ENCODE measurements around the gene ZBTB24.
"Not testable (repeated sequence)": the region's sequence is repeated elsewhere in the genome, so short reads cannot be mapped to it uniquely, and the experiment has no call there.

The ZBTB24 gene

DNA sequence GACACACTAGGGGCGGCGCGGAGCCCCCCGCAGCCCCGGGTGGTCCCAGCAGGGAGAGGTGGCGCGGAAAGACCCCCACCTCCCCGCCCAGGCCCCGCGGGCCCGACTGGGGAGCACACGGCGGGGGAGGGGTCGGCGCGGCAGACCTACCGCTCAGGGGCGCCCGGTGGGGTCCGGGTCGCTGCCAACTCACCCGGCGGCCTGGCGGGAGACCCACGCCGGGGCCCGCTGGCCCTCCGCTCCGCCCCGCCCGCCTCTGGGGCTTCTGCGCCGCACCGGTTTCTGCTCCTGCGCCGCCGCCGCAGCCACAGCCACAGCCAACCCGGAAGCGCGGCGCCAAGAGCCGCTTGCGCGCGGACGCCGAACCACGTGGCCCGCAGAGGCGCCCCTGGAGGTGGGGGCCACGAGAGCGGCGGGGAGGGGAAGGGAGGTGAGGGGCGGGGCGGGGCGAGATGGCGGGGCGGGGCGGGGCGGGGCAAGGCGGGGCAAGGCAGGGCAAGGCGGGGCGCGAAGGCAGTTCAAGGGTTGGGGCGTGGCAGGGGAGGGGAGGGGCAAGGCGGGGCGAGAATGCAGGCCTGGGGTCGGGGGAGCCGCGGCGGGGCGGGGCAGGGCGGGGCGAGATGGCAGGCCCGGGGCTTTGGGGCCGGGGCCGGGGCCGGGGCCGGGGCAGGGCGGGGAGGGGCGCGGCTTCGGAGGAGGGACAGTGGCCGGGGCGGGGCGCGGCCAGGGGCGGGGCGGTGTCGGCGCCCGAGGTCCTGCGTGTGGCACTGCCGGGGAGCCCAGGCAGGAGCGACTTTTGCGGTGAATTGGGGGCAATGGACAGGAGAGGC, at the start of gene ZBTB24:
ZBTB24 (minus strand) TSS at position 315 of the 830 bp plus-strand sequence. CDS start 1,193 bp downstream, outside the sequence.
- H3K27me3 ChIP-seq (ENCODE audit: control insufficient read depth in 1 of 2, insufficient read depth in 2 of 2, low read length in 2 of 2), result no peaks in the 10 kb centered on the region
- H3K27ac ChIP-seq (ENCODE audit: low read depth, low read length), result peak within 1 kb of the TSS; percentile 67
- H3K4me1 ChIP-seq (ENCODE audit: control insufficient read depth in 1 of 2, insufficient read depth in 2 of 2, low read length in 2 of 2), result peaks cover 42% of the 10 kb centered on the region in 2 donors
- peaks cover 4 to 8% of the 10 kb centered on the region in 2 donors for H3K36me3 ChIP-seq (ENCODE audit: control insufficient read depth in 1 of 2, insufficient read depth in 2 of 2, low read length in 2 of 2)
- H3K9ac ChIP-seq (ENCODE audit: low read depth in 1 of 2, low read length in 2 of 2), result peak within 1 kb of the TSS; percentile 21 to 60
- no peaks in the 10 kb centered on the region for H3K9me3 ChIP-seq (ENCODE audit: control insufficient read depth in 1 of 2, low read length in 2 of 2)
- peak within 1 kb of the TSS; percentile 65 to 77 for H3K4me3 ChIP-seq (ENCODE audit: low read depth in 1 of 2, low read length in 2 of 2)

DNA sequence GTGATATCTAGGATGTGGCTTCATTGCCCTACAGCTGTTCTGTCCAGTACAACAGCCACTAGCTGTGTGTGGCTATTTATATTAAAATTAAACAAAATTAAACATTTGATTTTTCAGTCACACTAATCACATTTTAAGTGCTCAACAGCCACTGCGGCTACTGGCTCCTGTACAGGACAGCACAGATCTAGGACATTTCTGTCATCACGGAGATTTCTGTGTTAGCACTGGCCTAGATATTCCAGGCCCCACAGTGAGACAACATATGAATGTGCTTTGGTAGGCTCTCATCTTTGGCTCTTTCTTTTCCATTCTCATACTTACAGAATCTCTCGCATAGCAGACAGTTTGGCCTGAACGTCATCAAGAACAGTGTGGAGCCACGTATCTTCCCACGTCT, 48.4 kb upstream of the ZBTB24 start:
- H3K9ac ChIP-seq (ENCODE audit: low read depth in 1 of 2, low read length in 2 of 2), result no peak overlapping the region
- no peak overlapping the region for H3K27ac ChIP-seq (ENCODE audit: low read depth, low read length)
- H3K4me1 ChIP-seq (ENCODE audit: control insufficient read depth in 1 of 2, insufficient read depth in 2 of 2, low read length in 2 of 2), result no peaks in the 10 kb centered on the region
- no peaks in the 10 kb centered on the region for H3K9me3 ChIP-seq (ENCODE audit: control insufficient read depth in 1 of 2, low read length in 2 of 2)
- no peak overlapping the region for H3K4me3 ChIP-seq (ENCODE audit: low read depth in 1 of 2, low read length in 2 of 2)
- no peaks in the 10 kb centered on the region for H3K36me3 ChIP-seq (ENCODE audit: control insufficient read depth in 1 of 2, insufficient read depth in 2 of 2, low read length in 2 of 2)
- no peaks in the 10 kb centered on the region for H3K27me3 ChIP-seq (ENCODE audit: control insufficient read depth in 1 of 2, insufficient read depth in 2 of 2, low read length in 2 of 2)

DNA sequence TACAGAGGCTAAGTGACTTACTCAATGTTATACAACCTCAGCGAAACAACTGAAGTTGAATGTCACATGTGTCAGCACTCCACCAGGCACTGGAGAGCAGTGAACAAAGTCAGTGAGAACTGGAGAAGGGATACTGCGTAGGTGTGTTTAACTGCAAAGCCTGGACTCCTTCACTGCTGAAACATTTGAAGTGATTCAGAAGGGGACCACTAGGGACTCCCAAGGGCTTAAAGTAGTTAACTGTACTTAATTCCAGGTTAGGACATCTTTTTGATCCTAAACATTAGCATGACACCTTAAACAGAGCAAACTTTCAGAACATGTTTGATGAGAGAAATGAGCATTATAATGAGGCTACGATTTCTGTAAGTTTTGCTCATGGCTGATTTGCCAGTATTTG, 45.0 kb upstream of the ZBTB24 start:
- Histone ChIP-seq H3K27ac (ENCODE audit: low read depth, low read length) (no peak overlapping the region), H3K27me3 (ENCODE audit: control insufficient read depth in 1 of 2, insufficient read depth in 2 of 2, low read length in 2 of 2) (no peaks in the 10 kb centered on the region), H3K9ac (ENCODE audit: low read depth in 1 of 2, low read length in 2 of 2) (no peak overlapping the region), H3K9me3 (ENCODE audit: control insufficient read depth in 1 of 2, low read length in 2 of 2) (no peaks in the 10 kb centered on the region), H3K4me3 (ENCODE audit: low read depth in 1 of 2, low read length in 2 of 2) (no peak overlapping the region), H3K36me3 (ENCODE audit: control insufficient read depth in 1 of 2, insufficient read depth in 2 of 2, low read length in 2 of 2) (no peaks in the 10 kb centered on the region), H3K4me1 (ENCODE audit: control insufficient read depth in 1 of 2, insufficient read depth in 2 of 2, low read length in 2 of 2) (no peaks in the 10 kb centered on the region)

DNA sequence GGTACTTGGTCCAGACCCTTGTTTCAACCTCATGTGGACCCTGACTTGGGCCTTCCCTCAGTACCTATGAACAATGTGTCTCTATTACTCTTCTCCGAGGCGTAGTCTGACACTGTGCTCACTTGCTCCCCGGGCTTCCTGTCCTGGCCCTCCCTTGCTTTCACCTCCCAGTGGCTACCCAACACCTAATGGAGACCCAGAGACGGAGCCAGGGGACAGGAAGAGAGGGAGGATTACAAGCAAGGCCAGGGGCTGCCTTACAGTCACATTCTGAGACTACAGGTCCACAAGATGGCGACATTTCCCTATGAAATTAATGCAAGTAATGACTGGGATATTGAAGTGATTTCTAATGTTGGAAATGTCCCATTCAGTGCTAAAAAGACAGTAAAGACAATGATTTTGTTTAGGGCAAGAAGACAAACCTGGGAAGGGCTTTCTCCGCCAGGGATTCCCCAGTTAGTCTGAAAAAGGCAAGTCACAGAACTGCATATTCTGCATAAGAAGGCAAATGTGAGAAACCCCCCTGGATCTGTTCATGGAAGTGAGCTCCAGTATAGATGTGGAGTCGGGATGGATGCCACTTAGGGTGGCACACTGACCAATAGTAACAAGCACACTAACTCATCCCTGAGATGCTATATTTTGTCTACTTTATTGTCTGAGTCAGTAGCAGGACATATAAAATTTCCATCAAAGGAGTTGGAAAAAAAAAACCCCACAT, 44.0 kb upstream of the ZBTB24 start:
- Histone ChIP-seq H3K27me3 (ENCODE audit: control insufficient read depth in 1 of 2, insufficient read depth in 2 of 2, low read length in 2 of 2) (no peaks in the 10 kb centered on the region), H3K9ac (ENCODE audit: low read depth in 1 of 2, low read length in 2 of 2) (no peak overlapping the region), H3K9me3 (ENCODE audit: control insufficient read depth in 1 of 2, low read length in 2 of 2) (no peaks in the 10 kb centered on the region), H3K27ac (ENCODE audit: low read depth, low read length) (no peak overlapping the region), H3K36me3 (ENCODE audit: control insufficient read depth in 1 of 2, insufficient read depth in 2 of 2, low read length in 2 of 2) (no peaks in the 10 kb centered on the region), H3K4me1 (ENCODE audit: control insufficient read depth in 1 of 2, insufficient read depth in 2 of 2, low read length in 2 of 2) (no peaks in the 10 kb centered on the region), H3K4me3 (ENCODE audit: low read depth in 1 of 2, low read length in 2 of 2) (no peak overlapping the region)

DNA sequence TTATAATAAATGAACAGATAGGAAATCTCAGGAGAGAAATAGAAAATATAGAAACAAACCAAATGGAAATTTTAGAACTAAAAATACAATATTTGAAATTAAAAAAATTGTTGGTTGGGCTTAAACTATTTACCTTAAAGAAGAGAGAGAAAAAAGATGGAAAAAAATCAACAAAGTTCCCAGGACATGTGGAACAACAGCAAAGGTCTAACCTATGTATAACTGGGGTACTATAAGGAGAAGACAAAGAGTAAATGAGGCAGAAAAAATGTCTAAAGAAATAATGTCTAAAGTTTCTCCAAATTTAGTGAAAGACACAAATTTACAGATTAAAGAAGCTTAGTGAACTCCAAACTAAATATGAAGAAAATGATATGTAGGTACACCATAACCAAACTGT, 41.1 kb upstream of the ZBTB24 start:
- Histone ChIP-seq H3K9me3 (ENCODE audit: control insufficient read depth in 1 of 2, low read length in 2 of 2) (no peaks in the 10 kb centered on the region), H3K27ac (ENCODE audit: low read depth, low read length) (no peak overlapping the region), H3K36me3 (ENCODE audit: control insufficient read depth in 1 of 2, insufficient read depth in 2 of 2, low read length in 2 of 2) (no peaks in the 10 kb centered on the region), H3K4me1 (ENCODE audit: control insufficient read depth in 1 of 2, insufficient read depth in 2 of 2, low read length in 2 of 2) (no peaks in the 10 kb centered on the region), H3K27me3 (ENCODE audit: control insufficient read depth in 1 of 2, insufficient read depth in 2 of 2, low read length in 2 of 2) (no peaks in the 10 kb centered on the region), H3K4me3 (ENCODE audit: low read depth in 1 of 2, low read length in 2 of 2) (no peak overlapping the region), H3K9ac (ENCODE audit: low read depth in 1 of 2, low read length in 2 of 2) (no peak overlapping the region)

DNA sequence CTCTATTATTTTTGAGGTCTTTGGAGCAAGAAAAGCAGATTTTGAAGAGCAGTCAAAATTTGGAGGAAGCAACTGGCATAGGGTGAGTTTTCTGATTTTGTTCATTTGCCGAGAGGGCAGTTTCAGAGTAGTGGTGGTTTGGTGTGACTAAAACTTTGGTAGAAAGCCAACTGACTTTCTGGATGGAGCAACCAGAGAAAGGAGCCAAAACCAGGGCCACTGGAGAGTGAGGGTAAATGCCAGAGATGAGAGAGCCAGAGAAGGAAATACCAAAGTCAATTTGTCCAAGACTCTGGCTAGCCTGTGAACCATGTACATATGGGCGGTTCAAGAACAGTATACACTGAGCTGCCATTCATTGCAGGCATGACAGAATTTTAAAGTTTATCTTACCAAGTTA, 40.5 kb upstream of the ZBTB24 start:
- Histone ChIP-seq H3K36me3 (ENCODE audit: control insufficient read depth in 1 of 2, insufficient read depth in 2 of 2, low read length in 2 of 2) (no peaks in the 10 kb centered on the region), H3K4me1 (ENCODE audit: control insufficient read depth in 1 of 2, insufficient read depth in 2 of 2, low read length in 2 of 2) (no peaks in the 10 kb centered on the region), H3K27me3 (ENCODE audit: control insufficient read depth in 1 of 2, insufficient read depth in 2 of 2, low read length in 2 of 2) (no peaks in the 10 kb centered on the region), H3K27ac (ENCODE audit: low read depth, low read length) (no peak overlapping the region), H3K4me3 (ENCODE audit: low read depth in 1 of 2, low read length in 2 of 2) (no peak overlapping the region), H3K9me3 (ENCODE audit: control insufficient read depth in 1 of 2, low read length in 2 of 2) (no peaks in the 10 kb centered on the region), H3K9ac (ENCODE audit: low read depth in 1 of 2, low read length in 2 of 2) (no peak overlapping the region)

DNA sequence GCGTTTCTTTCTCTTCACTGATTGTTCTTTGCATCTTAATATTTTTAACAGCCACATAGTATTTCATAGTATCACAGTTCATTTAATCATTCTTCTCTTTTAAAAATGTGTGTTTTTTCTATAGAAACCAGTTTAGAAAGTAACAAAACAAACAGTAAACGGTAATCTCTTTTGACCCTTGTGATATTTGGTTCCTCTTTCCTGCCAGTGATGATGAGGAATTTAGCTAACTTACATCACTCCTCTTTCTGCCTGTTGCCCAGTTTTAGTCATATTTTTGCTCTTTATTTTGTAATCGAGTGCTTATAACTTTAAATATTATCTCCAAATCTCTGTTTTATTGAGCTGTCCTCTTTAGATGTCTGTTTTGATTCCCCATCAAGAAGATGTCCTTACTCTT, 38.1 kb upstream of the ZBTB24 start:
- Histone ChIP-seq H3K4me3 (ENCODE audit: low read depth in 1 of 2, low read length in 2 of 2) (no peak overlapping the region), H3K27me3 (ENCODE audit: control insufficient read depth in 1 of 2, insufficient read depth in 2 of 2, low read length in 2 of 2) (no peaks in the 10 kb centered on the region), H3K27ac (ENCODE audit: low read depth, low read length) (no peak overlapping the region), H3K9ac (ENCODE audit: low read depth in 1 of 2, low read length in 2 of 2) (no peak overlapping the region), H3K4me1 (ENCODE audit: control insufficient read depth in 1 of 2, insufficient read depth in 2 of 2, low read length in 2 of 2) (peaks cover 0 to 4% of the 10 kb centered on the region in 2 donors), H3K36me3 (ENCODE audit: control insufficient read depth in 1 of 2, insufficient read depth in 2 of 2, low read length in 2 of 2) (no peaks in the 10 kb centered on the region), H3K9me3 (ENCODE audit: control insufficient read depth in 1 of 2, low read length in 2 of 2) (no peaks in the 10 kb centered on the region)

DNA sequence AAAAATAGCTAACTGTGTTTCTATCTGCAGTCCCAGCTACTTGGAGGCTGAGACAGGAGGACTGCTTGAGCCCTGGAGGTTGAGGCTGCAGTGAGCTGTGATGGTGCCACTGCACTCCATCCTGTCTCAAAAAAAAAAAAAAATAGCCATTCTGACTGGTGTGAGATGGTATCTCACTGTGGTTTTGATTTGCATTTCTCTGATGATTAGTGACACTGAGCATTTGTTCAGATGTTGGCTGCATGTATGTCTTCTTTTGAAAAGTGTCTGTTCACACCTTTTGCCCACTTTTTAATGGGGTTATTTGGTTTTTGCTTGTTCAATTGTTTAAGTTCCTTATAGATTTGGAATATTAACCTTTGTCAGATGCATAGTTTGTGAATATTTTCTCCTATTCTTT, 36.6 kb upstream of the ZBTB24 start:
- H3K9me3 ChIP-seq (ENCODE audit: control insufficient read depth in 1 of 2, low read length in 2 of 2); H3K4me1 ChIP-seq (ENCODE audit: control insufficient read depth in 1 of 2, insufficient read depth in 2 of 2, low read length in 2 of 2); H3K4me3 ChIP-seq (ENCODE audit: low read depth in 1 of 2, low read length in 2 of 2); H3K9ac ChIP-seq (ENCODE audit: low read depth in 1 of 2, low read length in 2 of 2); H3K27me3 ChIP-seq (ENCODE audit: control insufficient read depth in 1 of 2, insufficient read depth in 2 of 2, low read length in 2 of 2); H3K36me3 ChIP-seq (ENCODE audit: control insufficient read depth in 1 of 2, insufficient read depth in 2 of 2, low read length in 2 of 2); H3K27ac ChIP-seq (ENCODE audit: low read depth, low read length): not testable (repeated sequence)

DNA sequence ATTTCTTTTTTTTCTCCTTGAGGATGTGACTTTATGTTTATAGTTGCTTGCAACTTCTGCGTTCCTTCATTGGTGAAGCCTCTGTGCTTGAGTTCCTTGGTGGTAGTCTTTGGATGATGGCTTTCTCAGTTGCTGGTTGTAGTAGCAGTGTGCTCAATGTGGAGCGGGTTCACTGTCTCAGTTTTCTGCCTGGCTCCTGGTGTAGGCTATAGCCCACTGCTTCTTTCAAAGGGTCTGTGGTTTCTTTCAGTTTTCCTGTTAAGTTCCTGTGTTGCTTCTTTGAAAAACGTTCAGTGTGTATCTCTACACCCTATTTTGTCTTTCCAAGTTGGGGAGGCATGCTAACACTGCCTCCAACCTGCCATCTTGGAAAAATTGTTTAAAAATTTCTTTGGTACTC, 33.9 kb upstream of the ZBTB24 start:
- H3K9me3 ChIP-seq (ENCODE audit: control insufficient read depth in 1 of 2, low read length in 2 of 2), result no peaks in the 10 kb centered on the region
- no peak overlapping the region for H3K4me3 ChIP-seq (ENCODE audit: low read depth in 1 of 2, low read length in 2 of 2)
- H3K4me1 ChIP-seq (ENCODE audit: control insufficient read depth in 1 of 2, insufficient read depth in 2 of 2, low read length in 2 of 2), result peaks cover 0 to 4% of the 10 kb centered on the region in 2 donors
- H3K36me3 ChIP-seq (ENCODE audit: control insufficient read depth in 1 of 2, insufficient read depth in 2 of 2, low read length in 2 of 2), result no peaks in the 10 kb centered on the region
- H3K9ac ChIP-seq (ENCODE audit: low read depth in 1 of 2, low read length in 2 of 2), result no peak overlapping the region
- H3K27me3 ChIP-seq (ENCODE audit: control insufficient read depth in 1 of 2, insufficient read depth in 2 of 2, low read length in 2 of 2), result no peaks in the 10 kb centered on the region
- no peak overlapping the region for H3K27ac ChIP-seq (ENCODE audit: low read depth, low read length)

DNA sequence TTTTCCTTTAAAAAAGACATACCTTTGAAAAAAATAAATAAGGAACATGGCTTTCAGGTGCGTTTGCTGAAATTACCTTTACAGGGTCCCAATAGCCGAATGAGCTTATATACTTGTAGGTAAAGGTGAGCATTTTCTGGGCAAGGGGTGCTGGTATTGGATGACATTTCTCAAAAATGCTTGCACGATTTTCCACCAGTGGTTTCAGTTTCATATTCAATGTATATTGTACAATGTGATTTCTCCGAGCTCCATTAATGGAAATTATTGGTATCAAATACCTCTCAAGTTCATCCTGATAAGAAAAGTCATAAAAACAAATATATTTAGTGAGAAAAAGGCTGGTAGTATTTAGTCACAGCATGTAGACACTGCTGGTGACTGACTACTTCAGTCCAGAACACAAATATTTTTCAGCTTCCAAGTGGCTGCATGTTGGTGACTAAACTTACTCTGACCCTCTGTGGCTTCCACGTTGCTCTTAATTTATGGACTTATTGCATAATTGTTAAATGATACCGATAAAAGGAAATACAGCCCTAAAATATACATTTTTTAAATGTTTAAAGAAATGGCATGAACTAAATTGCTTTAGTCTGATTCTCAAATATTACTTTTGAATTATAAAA, 32.9 kb upstream of the ZBTB24 start:
- Histone ChIP-seq H3K4me3 (ENCODE audit: low read depth in 1 of 2, low read length in 2 of 2) (peak overlapping the region; percentile 45 to 65), H3K36me3 (ENCODE audit: control insufficient read depth in 1 of 2, insufficient read depth in 2 of 2, low read length in 2 of 2) (no peaks in the 10 kb centered on the region), H3K27ac (ENCODE audit: low read depth, low read length) (no peak overlapping the region), H3K9ac (ENCODE audit: low read depth in 1 of 2, low read length in 2 of 2) (peak overlapping the region in 1 of 2 donors; percentile 31), H3K27me3 (ENCODE audit: control insufficient read depth in 1 of 2, insufficient read depth in 2 of 2, low read length in 2 of 2) (no peaks in the 10 kb centered on the region), H3K4me1 (ENCODE audit: control insufficient read depth in 1 of 2, insufficient read depth in 2 of 2, low read length in 2 of 2) (peaks cover 0 to 4% of the 10 kb centered on the region in 2 donors), H3K9me3 (ENCODE audit: control insufficient read depth in 1 of 2, low read length in 2 of 2) (no peaks in the 10 kb centered on the region)

Measured in duodenal mucosa (tissue), 2 donors.